Stimulated activated CD4-positive, alpha-beta T cell treated with anti-CD3 and anti-CD28 coated beads, TNF-alpha, amount 100 ng/mL, for 24 hours (primary cell): ENCODE results near the gene GLIS2.
"Not testable (repeated sequence)": the region's sequence is repeated elsewhere in the genome, so short reads cannot be mapped to it uniquely, and the experiment has no call there.

Experiments used
- DNase-seq, 3 experiments: peaks; one replicate each; pipeline ENCODE4 v3.0.0-alpha.2; 2020; ENCODE audit warnings: low read depth in 3 of 3

Gene GLIS2

DNA sequence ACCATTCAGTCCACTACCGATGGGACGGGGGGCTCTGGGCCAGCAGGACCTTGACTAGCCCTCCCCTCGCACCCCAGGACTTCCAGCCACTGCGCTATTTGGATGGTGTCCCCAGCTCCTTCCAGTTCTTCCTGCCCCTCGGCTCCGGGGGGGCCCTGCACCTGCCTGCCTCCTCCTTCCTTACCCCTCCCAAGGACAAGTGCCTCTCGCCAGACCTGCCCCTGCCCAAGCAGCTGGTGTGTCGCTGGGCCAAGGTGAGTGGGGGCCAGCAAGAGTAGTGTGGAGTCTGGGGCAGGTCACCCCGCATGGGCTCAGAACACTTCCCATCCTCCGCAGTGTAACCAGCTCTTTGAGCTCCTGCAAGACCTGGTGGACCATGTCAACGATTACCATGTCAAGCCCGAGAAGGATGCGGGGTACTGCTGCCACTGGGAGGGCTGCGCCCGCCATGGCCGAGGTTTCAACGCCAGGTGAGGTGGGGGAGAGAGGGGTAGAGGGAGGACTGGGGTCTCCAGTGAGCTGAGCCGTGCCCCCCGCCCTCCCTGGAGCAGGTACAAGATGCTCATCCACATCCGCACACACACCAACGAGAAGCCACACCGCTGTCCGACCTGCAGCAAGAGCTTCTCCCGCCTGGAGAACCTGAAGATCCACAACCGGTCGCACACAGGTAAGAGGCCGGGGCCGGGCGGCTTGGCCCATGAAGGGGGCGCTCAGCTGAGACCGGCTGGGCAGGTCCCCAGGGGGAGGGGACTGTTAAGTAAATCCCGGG, 19.0 kb downstream of the GLIS2 start:
- DNase-seq, result no peak

DNA sequence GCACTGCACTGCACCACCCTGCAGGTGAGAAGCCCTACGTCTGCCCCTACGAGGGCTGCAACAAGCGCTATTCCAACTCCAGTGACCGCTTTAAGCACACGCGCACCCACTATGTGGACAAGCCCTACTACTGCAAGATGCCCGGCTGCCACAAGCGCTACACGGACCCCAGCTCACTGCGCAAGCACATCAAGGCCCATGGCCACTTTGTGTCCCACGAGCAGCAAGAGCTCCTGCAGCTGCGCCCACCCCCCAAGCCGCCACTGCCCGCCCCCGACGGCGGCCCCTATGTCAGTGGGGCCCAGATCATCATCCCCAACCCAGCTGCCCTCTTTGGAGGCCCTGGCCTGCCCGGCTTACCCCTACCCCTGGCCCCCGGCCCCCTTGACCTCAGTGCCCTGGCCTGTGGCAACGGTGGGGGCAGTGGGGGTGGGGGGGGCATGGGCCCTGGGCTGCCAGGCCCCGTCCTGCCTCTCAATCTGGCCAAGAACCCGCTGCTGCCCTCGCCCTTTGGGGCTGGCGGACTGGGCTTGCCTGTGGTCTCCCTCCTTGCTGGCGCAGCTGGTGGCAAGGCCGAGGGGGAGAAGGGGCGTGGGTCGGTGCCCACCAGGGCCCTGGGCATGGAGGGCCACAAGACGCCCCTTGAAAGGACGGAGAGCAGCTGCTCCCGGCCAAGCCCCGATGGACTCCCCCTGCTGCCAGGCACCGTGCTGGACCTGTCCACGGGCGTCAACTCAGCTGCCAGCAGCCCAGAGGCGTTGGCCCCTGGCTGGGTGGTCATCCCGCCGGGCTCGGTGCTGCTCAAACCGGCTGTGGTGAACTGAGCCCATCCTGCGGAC, 21.1 kb downstream of the GLIS2 start:
- DNase-seq, result no peak

- no peak for DNase-seq
These were observed 21.7 kb downstream of the GLIS2 start for GRCh38 chr16:4337540-4338088.

DNA sequence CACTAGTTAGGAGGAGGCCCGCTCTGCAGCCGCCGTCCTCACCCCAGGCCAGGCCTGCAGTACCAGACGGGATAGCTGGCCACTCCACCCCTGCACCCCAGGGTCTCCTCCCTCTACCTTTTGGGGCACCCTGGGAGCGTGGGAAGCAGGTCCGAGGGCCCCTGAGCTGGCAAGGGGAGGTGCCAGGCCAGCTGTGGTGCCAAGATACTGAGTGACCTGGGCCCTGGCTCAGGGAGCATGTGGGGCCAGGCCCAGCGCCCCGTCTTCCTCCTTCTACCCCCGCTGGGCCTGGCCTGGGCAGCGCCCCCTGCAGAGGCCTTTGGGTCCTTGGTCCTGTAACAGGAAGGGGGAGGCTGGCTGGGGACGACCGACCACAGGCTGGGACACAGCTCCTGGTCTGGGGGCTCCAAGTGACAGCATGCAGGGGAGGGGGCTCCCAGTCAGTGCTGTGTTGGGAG, 22.3 kb downstream of the GLIS2 start:
- DNase-seq, result no peak

DNA sequence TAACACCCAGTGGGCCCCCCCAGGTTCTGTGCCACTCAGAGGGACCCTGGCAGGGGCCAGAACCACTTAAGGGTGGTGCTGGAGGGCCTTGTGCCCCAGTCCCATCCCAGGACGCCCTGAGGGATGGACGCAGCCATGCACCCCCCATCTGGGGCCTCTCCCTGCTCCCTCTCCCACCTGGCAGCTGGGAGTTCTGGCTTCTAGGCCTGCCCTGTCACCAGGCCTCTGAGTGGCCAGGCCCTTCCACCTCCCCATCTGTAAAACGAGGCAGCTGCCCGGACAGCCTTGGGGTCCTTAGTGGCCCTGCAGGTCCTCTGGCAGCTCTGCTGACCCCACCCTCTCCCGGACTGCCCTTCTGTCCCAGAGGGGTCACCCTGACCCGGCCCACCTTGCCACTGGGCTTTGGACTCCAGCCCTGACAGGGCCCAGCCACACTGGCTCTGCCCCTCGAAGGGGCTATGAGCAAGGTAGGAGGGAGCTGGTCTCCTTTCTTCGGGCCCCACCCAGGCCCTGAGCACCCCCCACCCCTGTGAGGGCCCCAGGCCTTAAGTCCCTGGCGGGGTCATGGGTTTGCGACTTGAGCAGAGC, 22.9 kb downstream of the GLIS2 start:
- DNase-seq, result no peak

DNA sequence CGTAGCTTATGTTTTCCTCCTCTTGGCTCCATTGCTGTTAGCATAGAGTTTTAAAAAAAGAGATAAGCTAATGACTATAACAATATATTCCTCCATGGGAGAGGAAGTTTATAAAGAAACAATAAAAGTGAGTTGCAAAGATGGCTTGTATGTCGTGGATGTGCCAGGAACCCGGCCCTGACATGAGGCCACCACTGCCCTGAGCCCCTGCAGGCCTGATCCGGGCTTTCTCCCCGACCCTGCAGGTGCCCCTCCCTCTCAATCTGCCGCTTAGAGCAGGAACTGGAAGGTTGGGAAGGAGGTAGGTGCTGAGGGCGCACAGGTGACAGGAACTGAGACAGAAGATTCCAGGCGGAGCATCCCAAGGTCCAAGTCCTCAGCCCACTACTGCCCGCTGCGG, 23.6 kb downstream of the GLIS2 start:
- DNase-seq, result no peak

DNA sequence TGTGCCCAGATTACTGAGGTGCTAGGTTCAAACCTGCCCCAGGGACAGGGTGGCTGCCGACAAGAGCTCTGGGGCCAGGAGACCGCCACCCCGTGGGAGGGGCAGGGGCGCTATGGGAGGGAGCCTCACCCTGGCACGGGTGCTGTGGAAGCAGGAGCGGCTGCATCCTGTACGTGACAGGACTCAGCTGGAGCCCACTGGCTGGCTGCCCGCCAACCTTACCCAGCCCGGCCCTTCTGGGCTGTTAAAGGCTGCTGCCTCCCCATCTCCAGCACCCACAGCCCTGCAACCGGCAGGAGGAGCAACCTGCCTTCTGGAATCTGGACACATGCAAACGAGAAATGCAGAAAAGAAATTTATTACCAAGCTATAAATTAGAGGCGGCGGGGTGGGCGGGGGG, 24.0 kb downstream of the GLIS2 start:
- no peak for DNase-seq

- no peak for DNase-seq
These were observed 24.6 kb downstream of the GLIS2 start for GRCh38 chr16:4340443-4340842.

DNA sequence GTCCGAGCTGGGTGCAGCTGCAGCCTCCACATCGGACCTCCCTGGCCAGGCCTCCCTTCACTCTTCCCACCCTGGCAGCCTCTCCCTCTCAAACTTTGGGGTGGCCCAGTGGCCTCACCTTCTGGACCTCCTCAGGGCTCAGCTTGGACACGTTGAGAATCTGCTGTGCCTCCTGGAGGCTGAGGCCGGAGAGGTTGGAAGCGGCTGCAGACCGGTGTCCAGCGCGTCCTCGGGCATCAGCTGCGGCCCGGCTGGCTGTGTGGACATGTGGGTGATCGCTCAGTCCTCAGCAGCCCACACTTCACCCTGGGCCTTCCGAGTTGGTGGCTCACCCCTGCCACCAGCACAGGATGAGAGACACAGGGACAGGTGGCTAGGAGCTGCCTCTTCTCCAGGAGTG, 25.4 kb downstream of the GLIS2 start:
- no peak for DNase-seq

GRCh38 chr16:4342866-4343744, 27.2 kb downstream of the GLIS2 start:
- DNase-seq, result no peak

DNA sequence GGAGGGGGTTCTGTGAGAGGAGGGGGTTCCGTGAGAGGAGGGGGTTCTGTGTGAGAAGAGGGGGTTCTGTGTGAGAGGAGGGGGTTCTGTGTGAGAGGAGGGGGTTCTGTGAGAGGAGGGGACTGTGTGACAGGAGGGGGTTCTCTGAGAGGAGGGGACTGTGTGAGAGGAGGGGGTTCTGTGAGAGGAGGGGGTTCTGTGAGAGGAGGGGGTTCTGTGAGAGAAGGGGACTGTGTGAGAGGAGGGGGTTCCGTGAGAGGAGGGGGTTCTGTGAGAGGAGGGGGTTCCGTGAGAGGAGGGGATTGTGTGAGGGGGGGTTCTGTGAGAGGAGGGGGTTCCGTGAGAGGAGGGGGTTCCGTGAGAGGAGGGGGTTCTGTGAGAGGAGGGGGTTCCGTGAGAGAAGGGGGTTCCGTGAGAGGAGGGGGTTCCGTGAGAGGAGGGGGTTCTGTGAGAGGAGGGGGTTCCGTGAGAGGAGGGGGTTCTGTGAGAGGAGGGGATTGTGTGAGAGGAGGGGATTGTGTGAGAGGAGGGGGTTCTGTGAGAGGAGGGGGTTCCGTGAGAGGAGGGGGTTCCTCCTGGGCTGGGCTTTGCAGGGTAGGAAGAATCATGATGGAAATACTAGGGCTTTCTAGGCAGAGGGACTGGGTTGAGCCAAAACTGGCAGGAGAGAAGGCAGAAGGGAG, 28.6 kb downstream of the GLIS2 start:
- not testable (repeated sequence) for DNase-seq

- no peak for DNase-seq
These were observed 29.3 kb downstream of the GLIS2 start for GRCh38 chr16:4344983-4345835.

- DNase-seq, result no peak
These were observed 30.2 kb downstream of the GLIS2 start for GRCh38 chr16:4345836-4346781.

DNA sequence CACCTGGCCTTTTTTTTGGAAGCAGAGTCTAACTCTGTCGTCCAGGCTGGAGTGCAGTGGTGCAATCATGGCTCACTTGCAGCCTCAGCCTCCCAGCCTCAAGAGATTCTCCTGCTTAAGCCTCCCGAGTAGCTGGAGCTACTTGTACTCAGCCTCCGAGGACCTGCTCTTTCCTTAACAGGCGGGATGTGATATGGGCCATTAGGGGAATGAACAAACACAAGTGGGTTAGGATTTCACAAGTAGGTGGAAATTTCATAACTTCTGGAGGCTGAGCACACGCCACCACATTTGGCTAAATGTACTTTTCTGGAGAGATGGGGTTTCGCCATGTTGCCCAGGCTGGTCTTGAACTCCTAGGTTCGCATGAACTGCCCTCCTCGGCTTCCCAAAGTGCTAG, 31.1 kb downstream of the GLIS2 start:
- DNase-seq, result no peak

- DNase-seq, result no peak
These were observed 32.1 kb downstream of the GLIS2 start for GRCh38 chr16:4347765-4348509.

DNA sequence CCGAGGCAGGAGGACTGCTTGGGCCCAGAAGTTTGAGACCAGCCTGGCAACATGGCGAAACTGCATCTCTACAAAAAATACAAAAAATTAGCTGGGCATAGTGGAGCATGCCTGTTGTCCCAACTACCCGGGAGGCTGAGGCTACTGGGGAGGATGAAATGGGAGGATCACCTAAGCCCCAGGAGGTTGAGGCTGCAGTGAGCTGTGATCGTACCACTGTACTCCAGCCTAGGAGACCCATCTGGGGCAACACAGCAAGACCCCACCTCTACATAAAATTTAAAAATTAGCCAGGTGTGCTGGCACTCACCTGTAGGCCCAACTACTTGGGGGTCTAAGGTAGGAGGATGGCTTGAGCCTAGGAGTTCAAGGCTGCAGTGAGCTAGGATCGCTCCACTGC, 33.5 kb downstream of the GLIS2 start:
- DNase-seq, result no peak

- DNase-seq, result no peak
These were observed 34.5 kb downstream of the GLIS2 start for GRCh38 chr16:4350365-4350786.
